HL-60 (cell line): ENCODE data around the gene ANKRD13A.

Experiments
- POLR2AphosphoS5 ChIP-seq: IDR thresholded peaks from 2 replicates; pipeline ENCODE4 v1.6.1; 2012; ENCODE audit warnings: low read depth
- TF ChIP-seq, protein P1 (sequence below): IDR thresholded peaks from one replicate; pipeline ENCODE4 v1.5.1; 2011; ENCODE audit warnings: low read length, control low read depth, inconsistent platforms; ENCODE audit not compliant: insufficient read depth

DNA sequence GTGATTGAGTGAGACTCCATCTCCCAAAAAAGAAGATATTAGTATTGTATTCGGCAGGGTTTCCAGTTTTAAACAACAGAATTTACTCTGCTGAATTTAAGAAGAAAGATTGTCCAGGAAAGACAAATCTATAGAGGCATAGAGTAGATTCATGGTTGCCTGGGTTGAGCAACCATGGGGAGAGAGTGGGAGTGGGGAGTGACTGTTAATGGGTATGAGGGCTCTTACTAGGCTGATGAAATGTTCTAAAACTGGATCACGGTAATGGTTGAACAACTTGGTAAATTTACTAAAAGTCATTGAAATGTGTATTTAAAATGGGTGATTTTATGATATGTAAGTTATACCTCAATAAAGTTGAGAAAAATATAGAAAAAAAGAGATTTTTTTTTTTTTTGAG lies 63.0 kb downstream of the ANKRD13A start:
- TF ChIP-seq, protein P1, sequence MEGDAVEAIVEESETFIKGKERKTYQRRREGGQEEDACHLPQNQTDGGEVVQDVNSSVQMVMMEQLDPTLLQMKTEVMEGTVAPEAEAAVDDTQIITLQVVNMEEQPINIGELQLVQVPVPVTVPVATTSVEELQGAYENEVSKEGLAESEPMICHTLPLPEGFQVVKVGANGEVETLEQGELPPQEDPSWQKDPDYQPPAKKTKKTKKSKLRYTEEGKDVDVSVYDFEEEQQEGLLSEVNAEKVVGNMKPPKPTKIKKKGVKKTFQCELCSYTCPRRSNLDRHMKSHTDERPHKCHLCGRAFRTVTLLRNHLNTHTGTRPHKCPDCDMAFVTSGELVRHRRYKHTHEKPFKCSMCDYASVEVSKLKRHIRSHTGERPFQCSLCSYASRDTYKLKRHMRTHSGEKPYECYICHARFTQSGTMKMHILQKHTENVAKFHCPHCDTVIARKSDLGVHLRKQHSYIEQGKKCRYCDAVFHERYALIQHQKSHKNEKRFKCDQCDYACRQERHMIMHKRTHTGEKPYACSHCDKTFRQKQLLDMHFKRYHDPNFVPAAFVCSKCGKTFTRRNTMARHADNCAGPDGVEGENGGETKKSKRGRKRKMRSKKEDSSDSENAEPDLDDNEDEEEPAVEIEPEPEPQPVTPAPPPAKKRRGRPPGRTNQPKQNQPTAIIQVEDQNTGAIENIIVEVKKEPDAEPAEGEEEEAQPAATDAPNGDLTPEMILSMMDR, result no peak
- TF ChIP-seq POLR2AphosphoS5, result no peak
